MM.1S (cell line): ENCODE results near the gene ADD1.

ENCODE experiments used
- CTCF ChIP-seq: fragments of 300-600 bp; sonication (generic); IDR thresholded peaks from 2 replicates; pipeline ENCODE4 v1.5.1; 2016; ENCODE audit warnings: antibody characterized with exemption, low read length, mixed read lengths
- EZH2 ChIP-seq: fragments of 300-600 bp; sonication (generic); optimal IDR thresholded peaks from 2 replicates; pipeline ENCODE3; 2017; ENCODE audit warnings: low read depth, mild to moderate bottlenecking, antibody characterized with exemption, low read length, mixed read lengths
- EZH2phosphoT487 ChIP-seq: fragments of 300-600 bp; sonication (generic); IDR thresholded peaks from 2 replicates; pipeline ENCODE4 v1.6.1; 2018; ENCODE audit warnings: antibody characterized with exemption, low read length

GRCh38 chr4:2939383-2940243 lies 96.0 kb downstream of the ADD1 start:
- TF ChIP-seq CTCF, result no peak
- TF ChIP-seq EZH2, result no peak
- no peak for TF ChIP-seq EZH2phosphoT487
